ENCODE measurements around the gene KLF9.

Gene KLF9

GRCh38 chr9:70449461-70449860 is 35.0 kb upstream of the KLF9 start:
- CTCF ChIA-PET, result interaction anchor here (0.7 to 1.0 kb wide), 2 partner anchors 11 to 153 kb away, joined by 3 to 5 read pairs; no protein-coding TSS in a partner anchor

DNA sequence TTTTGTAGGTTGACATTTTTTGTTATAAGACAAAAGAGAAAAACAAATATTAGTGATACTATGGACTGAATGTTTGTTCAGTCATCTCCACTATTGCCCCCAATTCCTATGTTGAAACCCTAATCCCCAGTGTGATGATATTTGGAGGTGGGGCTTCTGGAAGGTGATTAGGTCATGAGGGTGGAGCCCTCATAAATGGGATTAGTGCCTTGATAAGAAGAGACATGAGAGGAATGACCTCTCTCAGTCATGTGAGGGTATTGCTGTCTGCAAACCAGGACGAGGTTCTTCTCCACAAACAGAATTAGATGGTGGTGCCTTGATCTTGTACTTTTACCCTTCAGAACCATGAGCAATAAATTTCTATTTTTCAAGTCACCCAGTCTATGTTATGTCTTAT is 34.5 kb upstream of the KLF9 start:
- H3K4me3 ChIP-seq (ENCODE audit: low read depth, low read length), result no peak overlapping the region
- CTCF ChIA-PET, result no interaction called here
- TF ChIP-seq ZNF169 (tag by site-specific recombination; IDR thresholded peaks at IDR 0.05), result no peak
- TF ChIP-seq BCL11B (tag by site-specific recombination; IDR thresholded peaks at IDR 0.05; ENCODE audit: low read depth), result no peak
- no peak for TF ChIP-seq ZNF112 (tag by site-specific recombination; IDR thresholded peaks at IDR 0.05)
- no peak for TF ChIP-seq YY1 (tag by site-specific recombination; IDR thresholded peaks at IDR 0.05)
- no peak for TF ChIP-seq ZNF664 (tag by site-specific recombination; IDR thresholded peaks at IDR 0.05)
- no peak for TF ChIP-seq YY2 (tag by site-specific recombination; IDR thresholded peaks at IDR 0.05)
- no peak for TF ChIP-seq KLF1 (tag by site-specific recombination; IDR thresholded peaks at IDR 0.05)
- no peak for TF ChIP-seq ZSCAN16 (tag by site-specific recombination; IDR thresholded peaks at IDR 0.05)
- no peak for TF ChIP-seq HOXA7 (CRISPR knock-in tag; IDR thresholded peaks at IDR 0.05; ENCODE audit: borderline replicate concordance)

More at GRCh38 chr9:70449461-70449860, 35.0 kb upstream of the KLF9 start:
- Histone ChIP-seq H3K4me3 (ENCODE audit: low read depth, low read length) (no peak overlapping the region), H3K36me3 (ENCODE audit: control insufficient read depth in 2 of 2, insufficient read depth in 1 of 2, low read length in 2 of 2) (no peaks in the 10 kb centered on the region), H3K27ac (ENCODE audit: extremely low read depth, low read depth, low read length) (no peak overlapping the region), H3K4me1 (ENCODE audit: control insufficient read depth, insufficient read depth, low read length) (no peaks in the 10 kb centered on the region), H3K9me3 (ENCODE audit: control insufficient read depth, insufficient read depth, low read depth, low read length) (no peaks in the 10 kb centered on the region)
- no peak for TF ChIP-seq ZNF132 (tag by site-specific recombination; IDR thresholded peaks at IDR 0.05; ENCODE audit: borderline replicate concordance)
- TF ChIP-seq KLF16 (tag by site-specific recombination; IDR thresholded peaks at IDR 0.05), result no peak
- no peak for TF ChIP-seq ZNF350 (tag by site-specific recombination; IDR thresholded peaks at IDR 0.05)
- no peak for TF ChIP-seq GLIS2 (tag by site-specific recombination; IDR thresholded peaks at IDR 0.05)
- TF ChIP-seq ZNF211 (tag by site-specific recombination; IDR thresholded peaks at IDR 0.05; ENCODE audit: low read depth), result no peak
- TF ChIP-seq ZNF660 (tag by site-specific recombination; IDR thresholded peaks at IDR 0.05), result no peak
- no peak for TF ChIP-seq ZNF37A (tag by site-specific recombination; IDR thresholded peaks at IDR 0.05)
- no peak for TF ChIP-seq INSM2 (tag by site-specific recombination; IDR thresholded peaks at IDR 0.05)
- no peak for TF ChIP-seq ZNF18 (tag by site-specific recombination; IDR thresholded peaks at IDR 0.05)
- TF ChIP-seq, protein P1, sequence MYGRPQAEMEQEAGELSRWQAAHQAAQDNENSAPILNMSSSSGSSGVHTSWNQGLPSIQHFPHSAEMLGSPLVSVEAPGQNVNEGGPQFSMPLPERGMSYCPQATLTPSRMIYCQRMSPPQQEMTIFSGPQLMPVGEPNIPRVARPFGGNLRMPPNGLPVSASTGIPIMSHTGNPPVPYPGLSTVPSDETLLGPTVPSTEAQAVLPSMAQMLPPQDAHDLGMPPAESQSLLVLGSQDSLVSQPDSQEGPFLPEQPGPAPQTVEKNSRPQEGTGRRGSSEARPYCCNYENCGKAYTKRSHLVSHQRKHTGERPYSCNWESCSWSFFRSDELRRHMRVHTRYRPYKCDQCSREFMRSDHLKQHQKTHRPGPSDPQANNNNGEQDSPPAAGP (tag by site-specific recombination; IDR thresholded peaks at IDR 0.05), result no peak
- TF ChIP-seq ZNF707 (tag by site-specific recombination; IDR thresholded peaks at IDR 0.05), result no peak
- TF ChIP-seq ZNF239 (tag by site-specific recombination; IDR thresholded peaks at IDR 0.05), result no peak
- no peak for TF ChIP-seq ZNF148 (tag by site-specific recombination; IDR thresholded peaks at IDR 0.05; ENCODE audit: borderline replicate concordance)
- no peak for TF ChIP-seq ZNF292 (tag by site-specific recombination; IDR thresholded peaks at IDR 0.05; ENCODE audit: borderline replicate concordance, low read depth)
- no peak for TF ChIP-seq ZNF654 (tag by site-specific recombination; IDR thresholded peaks at IDR 0.05; ENCODE audit: low read depth)
- TF ChIP-seq ZNF2 (tag by site-specific recombination; IDR thresholded peaks at IDR 0.05), result no peak
- TF ChIP-seq, protein P2, sequence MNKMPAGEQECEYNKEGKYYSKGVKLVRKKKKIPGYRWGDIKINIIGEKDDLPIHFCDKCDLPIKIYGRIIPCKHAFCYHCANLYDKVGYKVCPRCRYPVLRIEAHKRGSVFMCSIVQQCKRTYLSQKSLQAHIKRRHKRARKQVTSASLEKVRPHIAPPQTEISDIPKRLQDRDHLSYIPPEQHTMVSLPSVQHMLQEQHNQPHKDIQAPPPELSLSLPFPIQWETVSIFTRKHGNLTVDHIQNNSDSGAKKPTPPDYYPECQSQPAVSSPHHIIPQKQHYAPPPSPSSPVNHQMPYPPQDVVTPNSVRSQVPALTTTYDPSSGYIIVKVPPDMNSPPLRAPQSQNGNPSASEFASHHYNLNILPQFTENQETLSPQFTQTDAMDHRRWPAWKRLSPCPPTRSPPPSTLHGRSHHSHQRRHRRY (tag by site-specific recombination; IDR thresholded peaks at IDR 0.05), result no peak
- no peak for TF ChIP-seq ZNF837 (tag by site-specific recombination; IDR thresholded peaks at IDR 0.05)
- POLR2A ChIA-PET, result interaction anchor here (0.6 to 1.2 kb wide), 2 partner anchors 24 to 29 kb away, joined by 4 to 7 read pairs; no protein-coding TSS in a partner anchor

More for the DNA sequence above, 34.5 kb upstream of the KLF9 start:
- no peaks in the 10 kb centered on the region for H3K36me3 ChIP-seq (ENCODE audit: control insufficient read depth in 2 of 2, insufficient read depth in 1 of 2, low read length in 2 of 2)
- H3K27ac ChIP-seq (ENCODE audit: extremely low read depth, low read depth, low read length), result no peak overlapping the region
- no peaks in the 10 kb centered on the region for H3K9me3 ChIP-seq (ENCODE audit: control insufficient read depth, insufficient read depth, low read depth, low read length)
- H3K4me1 ChIP-seq (ENCODE audit: control insufficient read depth, insufficient read depth, low read length), result no peaks in the 10 kb centered on the region
- POLR2A ChIA-PET, result no interaction called here

All from HEK293 (cell line).